OCI-LY7 (cell line): ENCODE data around the gene ZXDC. TPM values are rescaled to one million over a fixed set of nuclear protein-coding genes. Genes with fewer than 3 reads are reported as not detected.

ENCODE experiments used
- BruUV-seq: library from RNA; stranded (reverse); fragments of 400-500 nt; replicated peaks from 2 replicates; lab custom pipeline; 2021; lab: Mats Ljungman, UMichigan
- CTCF ChIA-PET: fragments of 300-600 bp; sonication (Branson Sonifier 250); formaldehyde crosslinking; loops from one replicate; lab custom pipeline; 2022; ENCODE audit warnings: antibody characterized with exemption; ENCODE audit not compliant: unreplicated experiment; lab: Charles Lee
- POLR2A ChIA-PET: fragments of 300-600 bp; sonication (Branson Sonifier 250); formaldehyde crosslinking; loops from one replicate; lab custom pipeline; 2022; ENCODE audit warnings: antibody characterized with exemption; lab: Charles Lee
- DNase-seq: peaks from one replicate; pipeline ENCODE4 v3.0.0-alpha.2; 2015; ENCODE audit warnings: low spot score
- H2AFZ ChIP-seq: fragments of 200-600 bp; sonication (generic), shearing (Covaris generic); 2 replicates; pipeline ENCODE4 v1.6.1; 2014; ENCODE audit warnings: mild to moderate bottlenecking, antibody characterized with exemption, low read length, moderate library complexity
- H3K27ac ChIP-seq: fragments of 200-600 bp; sonication (generic); 2 replicates; pipeline ENCODE4 v1.5.1; 2014; ENCODE audit warnings: mixed run types, low read depth, mild to moderate bottlenecking, moderate library complexity, low read length, inconsistent platforms; ENCODE audit not compliant: poor library complexity, severe bottlenecking
- H3K36me3 ChIP-seq: fragments of 200-600 bp; sonication (generic); 2 replicates; pipeline ENCODE4 v1.6.1; 2014; ENCODE audit warnings: mild to moderate bottlenecking, antibody characterized with exemption, low read length, moderate library complexity, mixed read lengths; ENCODE audit not compliant: insufficient read depth
- H3K4me1 ChIP-seq: fragments of 200-600 bp; sonication (generic); 2 replicates; pipeline ENCODE4 v1.5.1; 2014; ENCODE audit warnings: mild to moderate bottlenecking, low read length; ENCODE audit not compliant: insufficient read depth, poor library complexity, severe bottlenecking
- H3K4me2 ChIP-seq: fragments of 200-600 bp; sonication (generic); 2 replicates; pipeline ENCODE4 v1.6.1; 2014; ENCODE audit warnings: mild to moderate bottlenecking, low read length
- H3K4me3 ChIP-seq: fragments of 200-600 bp; sonication (generic); 2 replicates; pipeline ENCODE4 v1.5.1; 2014; ENCODE audit warnings: mild to moderate bottlenecking, low read depth, low read length; ENCODE audit not compliant: poor library complexity, severe bottlenecking
- H3K79me2 ChIP-seq: fragments of 200-600 bp; sonication (generic); 2 replicates; pipeline ENCODE4 v1.6.1; 2016; ENCODE audit warnings: low read depth, mild to moderate bottlenecking, low read length, moderate library complexity, mixed read lengths; ENCODE audit not compliant: insufficient read depth
- H3K9me2 ChIP-seq: fragments of 200-600 bp; sonication (generic); 2 replicates; pipeline ENCODE4 v1.6.1; 2016; ENCODE audit warnings: mild to moderate bottlenecking, low read length, mixed read lengths; ENCODE audit not compliant: insufficient read depth
- H3K9me3 ChIP-seq: fragments of 200-600 bp; sonication (generic); 2 replicates; pipeline ENCODE4 v1.6.1; 2014; ENCODE audit warnings: mild to moderate bottlenecking, mixed run types, low read length, mixed read lengths
- H4K20me1 ChIP-seq: fragments of 200-600 bp; sonication (generic); 2 replicates; pipeline ENCODE4 v1.6.1; 2014; ENCODE audit warnings: mild to moderate bottlenecking, antibody characterized with exemption, low read length, moderate library complexity, mixed read lengths; ENCODE audit not compliant: insufficient read depth
- CTCF ChIP-seq: fragments of 200-600 bp; sonication (generic); conservative IDR thresholded peaks from 2 replicates; pipeline ENCODE4 v1.5.1; 2014; ENCODE audit warnings: mild to moderate bottlenecking, antibody characterized with exemption, low read length, moderate library complexity, mixed read lengths
- EZH2phosphoT487 ChIP-seq: fragments of 200-600 bp; sonication (generic); IDR thresholded peaks from 2 replicates; pipeline ENCODE4 v1.6.1; 2018; ENCODE audit warnings: low read depth, borderline replicate concordance, mild to moderate bottlenecking, mixed run types, antibody characterized with exemption, low read length, moderate library complexity, mixed read lengths
- intact Hi-C: fragments of 100-400 bp; cut with micrococcal nuclease; formaldehyde crosslinking; loops from one replicate; pipeline ENCODE4 v1.10.0; 2022; ENCODE audit not compliant: unreplicated experiment
- total RNA-seq, 2 experiments: library from RNA; depleted of rRNA in 1 of 2; stranded (reverse); fragments of >200 nt in 1 of 2; shearing (Covaris generic) in 1 of 2; gene quantifications; 2 replicates each; pipeline ENCODE4 v1.2.3, GENCODE V29; 2014 to 2022

ZXDC gene
- total RNA-seq, 2 experiments from 2014 or later: 32.2 to 34.9 TPM

DNA sequence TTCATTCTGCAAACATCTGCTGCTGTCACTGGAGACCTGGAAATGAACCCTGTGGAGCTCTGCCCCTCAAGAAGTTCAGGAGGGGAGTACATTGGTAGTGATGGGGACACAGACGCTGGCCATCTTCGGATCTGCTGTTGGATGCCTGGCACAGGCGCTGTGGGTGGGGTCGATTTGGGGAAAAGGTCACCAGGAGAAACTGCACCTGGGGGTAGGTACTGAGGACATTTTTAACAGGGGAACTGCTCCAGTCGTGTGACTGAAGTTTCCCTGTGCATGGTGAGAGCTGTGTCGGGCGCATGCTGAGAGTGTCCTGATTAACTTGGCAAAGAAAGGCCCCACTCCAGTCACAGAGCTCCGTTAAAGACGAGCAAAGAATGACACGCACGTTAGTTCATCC, 38.5 kb upstream of the ZXDC start:
- POLR2A ChIA-PET: no interaction called here
- no TSS peak for BruUV-seq
- H2AFZ ChIP-seq: no peak overlapping the region
- no peak for DNase-seq
- no peak overlapping the region for H3K27ac ChIP-seq
- H3K36me3 ChIP-seq: no peaks in the 10 kb centered on the region
- CTCF ChIA-PET: no interaction called here
- H3K79me2 ChIP-seq: no peaks in the 10 kb centered on the region
- no peaks in the 10 kb centered on the region for H3K9me2 ChIP-seq
- H3K4me1 ChIP-seq: no peaks in the 10 kb centered on the region
- TF ChIP-seq CTCF (no peak), EZH2phosphoT487 (no peak)
- H3K4me2 ChIP-seq: no peak overlapping the region
- no peak overlapping the region for H3K4me3 ChIP-seq
- no peaks in the 10 kb centered on the region for H3K9me3 ChIP-seq
- no peaks in the 10 kb centered on the region for H4K20me1 ChIP-seq
- intact Hi-C loops: no loop called here

GRCh38 chr3:126512916-126513650, 37.4 kb upstream of the ZXDC start:
- H3K4me3 ChIP-seq: no peak overlapping the region
- no peaks in the 10 kb centered on the region for H3K36me3 ChIP-seq
- no peak overlapping the region for H3K27ac ChIP-seq
- no peak for DNase-seq
- no peak overlapping the region for H2AFZ ChIP-seq
- ChIA-PET CTCF (interaction anchor here (0.8 kb wide), 1 partner anchor 9 kb away, joined by 3 read pairs; no protein-coding TSS in a partner anchor), POLR2A (no interaction called here)
- H3K4me1 ChIP-seq: no peaks in the 10 kb centered on the region
- H3K4me2 ChIP-seq: no peak overlapping the region
- no peaks in the 10 kb centered on the region for H4K20me1 ChIP-seq
- TF ChIP-seq EZH2phosphoT487 (no peak), CTCF (no peak)
- no peaks in the 10 kb centered on the region for H3K9me2 ChIP-seq
- no peaks in the 10 kb centered on the region for H3K9me3 ChIP-seq
- no peaks in the 10 kb centered on the region for H3K79me2 ChIP-seq
- intact Hi-C loops: no loop called here
- BruUV-seq: no TSS peak

GRCh38 chr3:126512026-126512425, 36.3 kb upstream of the ZXDC start:
- Histone ChIP-seq H3K36me3 (no peaks in the 10 kb centered on the region), H2AFZ (no peak overlapping the region), H3K79me2 (no peaks in the 10 kb centered on the region), H3K9me3 (no peaks in the 10 kb centered on the region), H3K27ac (no peak overlapping the region), H3K4me2 (no peak overlapping the region), H3K9me2 (no peaks in the 10 kb centered on the region), H3K4me1 (no peaks in the 10 kb centered on the region), H4K20me1 (no peaks in the 10 kb centered on the region), H3K4me3 (no peak overlapping the region)
- no peak for DNase-seq
- TF ChIP-seq EZH2phosphoT487: no peak
- no peak for TF ChIP-seq CTCF
- intact Hi-C loops: no loop called here
- no TSS peak for BruUV-seq
- POLR2A ChIA-PET: interaction anchor here (1.3 to 1.4 kb wide), 2 partner anchors 11 to 86 kb away, joined by 3 to 4 read pairs; no protein-coding TSS in a partner anchor
- CTCF ChIA-PET: no interaction called here
